ENCODE results near the gene CCDC137.

DNA sequence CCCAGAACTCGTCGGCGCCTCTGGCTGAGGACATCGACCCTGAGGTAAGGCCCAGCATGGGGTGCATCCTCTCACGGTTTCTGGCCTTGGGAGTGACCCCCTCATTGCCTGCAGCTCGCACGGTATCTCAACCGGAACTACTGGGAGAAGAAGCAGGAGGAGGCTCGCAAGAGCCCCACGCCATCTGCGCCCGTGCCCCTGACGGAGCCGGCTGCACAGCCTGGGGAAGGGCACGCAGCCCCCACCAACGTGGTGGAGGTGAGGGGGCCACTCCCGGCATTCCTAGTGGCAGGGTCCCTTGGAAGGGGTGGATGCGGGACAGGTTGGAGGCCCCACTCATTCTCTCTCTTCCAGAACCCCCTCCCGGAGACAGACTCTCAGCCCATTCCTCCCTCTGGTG is 28.3 kb downstream of the CCDC137 start:
- TF ChIP-seq, protein P1, sequence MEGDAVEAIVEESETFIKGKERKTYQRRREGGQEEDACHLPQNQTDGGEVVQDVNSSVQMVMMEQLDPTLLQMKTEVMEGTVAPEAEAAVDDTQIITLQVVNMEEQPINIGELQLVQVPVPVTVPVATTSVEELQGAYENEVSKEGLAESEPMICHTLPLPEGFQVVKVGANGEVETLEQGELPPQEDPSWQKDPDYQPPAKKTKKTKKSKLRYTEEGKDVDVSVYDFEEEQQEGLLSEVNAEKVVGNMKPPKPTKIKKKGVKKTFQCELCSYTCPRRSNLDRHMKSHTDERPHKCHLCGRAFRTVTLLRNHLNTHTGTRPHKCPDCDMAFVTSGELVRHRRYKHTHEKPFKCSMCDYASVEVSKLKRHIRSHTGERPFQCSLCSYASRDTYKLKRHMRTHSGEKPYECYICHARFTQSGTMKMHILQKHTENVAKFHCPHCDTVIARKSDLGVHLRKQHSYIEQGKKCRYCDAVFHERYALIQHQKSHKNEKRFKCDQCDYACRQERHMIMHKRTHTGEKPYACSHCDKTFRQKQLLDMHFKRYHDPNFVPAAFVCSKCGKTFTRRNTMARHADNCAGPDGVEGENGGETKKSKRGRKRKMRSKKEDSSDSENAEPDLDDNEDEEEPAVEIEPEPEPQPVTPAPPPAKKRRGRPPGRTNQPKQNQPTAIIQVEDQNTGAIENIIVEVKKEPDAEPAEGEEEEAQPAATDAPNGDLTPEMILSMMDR (IDR thresholded peaks at IDR 0.05; ENCODE audit: poor library complexity, severe bottlenecking) = no peak
- TF ChIP-seq EP300 (conservative IDR thresholded peaks at IDR 0.05; ENCODE audit: poor library complexity, severe bottlenecking) (no peak), MXI1 (conservative IDR thresholded peaks at IDR 0.05; ENCODE audit: poor library complexity, severe bottlenecking) (no peak)
